Transverse colon (tissue), 4 donors: ENCODE measurements around the gene RAB3D. TPM values are rescaled to one million over a fixed set of nuclear protein-coding genes. Genes with fewer than 3 reads are reported as not detected.

ENCODE experiments used
- DNase-seq: peaks from one replicate; pipeline ENCODE4 v3.0.0-alpha.2; 2019
- H3K27ac ChIP-seq, 4 donors: fragments of 200-600 bp; sonication (generic); 2 replicates each; pipeline ENCODE4 v1.5.1; 2016 to 2018; ENCODE audit warnings: inconsistent platforms in 4 of 4
- H3K27me3 ChIP-seq: fragments of 200-600 bp; sonication (generic); 2 replicates; pipeline ENCODE4 v1.5.1; 2017; ENCODE audit warnings: inconsistent platforms
- H3K36me3 ChIP-seq, 4 donors: fragments of 200-600 bp; sonication (generic); 2 replicates each; pipeline ENCODE4 v1.5.1; 2017 to 2019; ENCODE audit warnings: inconsistent platforms in 4 of 4
- H3K4me1 ChIP-seq, 4 donors: fragments of 200-600 bp; sonication (generic); 2 replicates each; pipeline ENCODE4 v1.5.1; 2017 to 2020; ENCODE audit warnings: inconsistent platforms in 4 of 4
- H3K4me3 ChIP-seq, 4 donors: fragments of 200-600 bp; sonication (generic); 1 replicate in 1 of 4; 2 replicates in 3 of 4; pipeline versions ENCODE4 v1.5.1 to v1.6.1; 2017 to 2019; ENCODE audit warnings: inconsistent platforms in 4 of 4
- H3K9me3 ChIP-seq, 2 donors: fragments of 200-600 bp; sonication (generic); 2 replicates each; pipeline ENCODE4 v1.5.1; 2017 to 2019; ENCODE audit warnings: inconsistent platforms in 2 of 2
- EP300 ChIP-seq: sonication (generic); formaldehyde crosslinking; IDR thresholded peaks from one replicate; pipeline ENCODE4 v1.6.1; 2017; ENCODE audit warnings: antibody characterized with exemption, low read depth
- POLR2A ChIP-seq: fragments of 450-650 bp; IDR thresholded peaks from one replicate; pipeline ENCODE4 v1.6.1; 2016; ENCODE audit warnings: antibody characterized with exemption, mild to moderate bottlenecking, moderate library complexity
- POLR2AphosphoS5 ChIP-seq, 3 donors: sonication (generic); formaldehyde crosslinking; IDR thresholded peaks; one replicate each; pipeline ENCODE4 v1.6.1; 2016; ENCODE audit warnings: antibody characterized with exemption in 3 of 3
- WGBS, 2 donors: methylation state at CpG; one replicate each; pipeline ENCODE4 v1.1.5; 2018; ENCODE audit warnings: low coverage in 1 of 2; 5-methylcytosine and 5-hydroxymethylcytosine counted together
- in situ Hi-C, 4 donors: fragments of 200-750 bp; cut with MboI; loops; one replicate each; pipeline versions ENCODE4 v1.15.0 to v1.15.1; 2017; ENCODE audit warnings: low sequenced_read_pairs in 3 of 4, low pct_ligation_motif_present in 1 of 4, low pct_unique_long_range_greater_than_20kb in 1 of 4
- intact Hi-C: fragments of 100-400 bp; cut with DNase I; formaldehyde crosslinking; loops from one replicate; pipeline ENCODE4 v1.15.1; 2023; ENCODE audit warnings: low total_unique reads
- total RNA-seq, 4 donors: library from RNA; depleted of rRNA; stranded (reverse); fragments of >200 nt; gene quantifications; one replicate each; pipeline ENCODE4 v1.1.0, GENCODE V29; 2016
- TF ChIP-seq, protein P1 (sequence below), 5 experiments: fragments of 200-600 bp in 3 of 5; fragments of 450-650 bp in 2 of 5; sonication (generic) in 3 of 5; IDR thresholded peaks; 1 replicate in 2 of 5; 2 replicates in 3 of 5; pipeline ENCODE4 v1.5.1; 2016 to 2017; ENCODE audit warnings: antibody characterized with exemption in 5 of 5, inconsistent platforms in 3 of 5, mild to moderate bottlenecking in 2 of 5, moderate library complexity in 1 of 5

Gene RAB3D, protein sequence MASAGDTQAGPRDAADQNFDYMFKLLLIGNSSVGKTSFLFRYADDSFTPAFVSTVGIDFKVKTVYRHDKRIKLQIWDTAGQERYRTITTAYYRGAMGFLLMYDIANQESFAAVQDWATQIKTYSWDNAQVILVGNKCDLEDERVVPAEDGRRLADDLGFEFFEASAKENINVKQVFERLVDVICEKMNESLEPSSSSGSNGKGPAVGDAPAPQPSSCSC
- 10 to 100 TPM; 16.5 to 41.1 (median 18.6) TPM for total RNA-seq

DNA sequence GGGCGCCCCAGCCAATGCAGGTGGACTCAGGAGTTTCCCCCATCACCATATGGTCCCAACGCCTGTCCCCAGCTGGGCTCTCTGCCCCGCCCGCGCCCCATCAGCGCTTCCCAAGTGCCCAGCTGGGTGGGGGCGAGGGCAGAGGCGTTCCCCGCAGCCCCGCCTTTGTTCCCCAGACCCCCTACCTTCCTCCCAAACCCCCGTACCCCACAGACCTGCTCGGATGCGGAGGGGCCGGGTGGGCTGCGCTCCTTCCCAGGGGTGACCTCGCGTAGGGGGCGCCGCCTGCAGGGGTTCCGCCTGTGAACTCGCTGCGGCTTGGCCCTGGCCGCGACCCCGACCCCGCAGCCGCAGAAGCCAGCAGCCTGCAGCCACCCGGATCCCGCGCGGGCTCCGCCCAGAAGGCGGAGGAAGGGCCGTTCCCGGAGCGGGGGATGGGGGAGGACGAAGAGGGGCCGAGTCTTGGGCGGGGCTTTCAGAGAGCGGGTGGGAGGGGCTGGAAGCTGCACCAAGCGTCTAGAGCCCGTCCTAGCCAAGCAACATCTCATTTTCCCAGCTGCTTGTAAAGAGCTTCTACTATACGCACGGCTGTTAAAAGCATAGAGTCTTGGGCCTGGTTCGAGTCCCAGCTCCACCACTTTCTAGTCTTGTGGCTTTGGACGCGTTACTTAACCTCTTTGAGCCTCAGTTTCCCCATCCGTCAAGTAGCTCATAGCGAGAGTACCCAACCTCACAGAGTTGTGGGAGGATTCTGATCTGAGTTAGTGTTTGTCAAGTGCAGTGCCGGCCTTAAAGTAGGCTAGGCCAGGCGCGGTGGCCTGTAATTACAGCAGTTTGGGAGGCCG is at the start of gene RAB3D:
Gene RAB3D (minus strand): TSS at position 404 of the 845 bp plus-strand sequence. CDS start 2,258 bp downstream, outside the sequence.
- WGBS, 2 donors: 8% methylated on average over 21 of the region's 53 CpGs; no CpG with 5 or more reads in 1 of the 2 donors
- in situ Hi-C loops: no loop called here
- peak within 1 kb of the TSS; percentile 79 to 93 (median 90) for H3K27ac ChIP-seq

DNA sequence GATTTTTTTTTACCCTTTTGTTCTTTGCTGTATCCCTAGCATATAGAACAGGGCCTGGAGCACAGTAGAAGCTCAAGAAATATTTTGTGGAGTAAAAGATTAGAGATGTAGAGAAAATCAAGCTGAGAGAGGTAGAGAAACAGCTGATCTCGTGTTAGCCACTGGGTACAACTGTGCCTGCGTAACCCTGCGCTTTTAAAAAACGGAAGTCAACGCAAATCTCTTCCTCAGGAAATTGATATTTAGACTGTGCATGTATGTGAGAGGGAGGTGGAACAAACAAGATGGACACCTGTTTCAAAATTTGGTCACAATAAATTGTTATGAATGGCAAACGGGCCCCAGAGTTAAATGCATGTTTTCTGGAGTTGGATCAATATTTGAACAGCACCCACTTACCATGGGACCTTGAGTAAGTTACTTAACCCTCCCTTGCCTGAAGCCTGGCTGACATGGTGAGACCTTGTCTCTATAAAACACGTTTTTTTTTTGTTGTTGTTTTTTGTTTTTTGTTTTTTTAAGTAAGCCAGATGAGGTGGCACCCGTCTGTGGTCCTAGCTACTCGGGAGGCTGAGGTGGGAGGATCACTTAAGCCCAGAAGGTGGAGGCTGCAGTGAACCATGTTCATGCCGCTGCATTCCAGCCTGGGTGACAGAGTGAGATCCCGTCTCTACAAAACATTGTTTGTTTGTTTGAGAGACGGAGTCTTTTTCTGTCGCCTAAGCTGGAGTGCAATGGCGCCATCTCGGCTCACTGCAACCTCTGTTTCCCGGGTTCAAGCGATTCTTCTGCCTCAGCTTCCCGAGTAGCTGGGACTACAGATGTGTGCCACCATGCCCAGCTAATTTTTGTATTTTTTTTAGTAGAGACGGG is 47.9 kb upstream of the RAB3D start:
- WGBS, 2 donors: 82 to 85% methylated on average over 17 to 19 of the region's 19 CpGs
- peaks cover 8 to 20% (median 17%) of the 10 kb centered on the region in 4 donors for H3K4me1 ChIP-seq
- no peak overlapping the region for H3K27ac ChIP-seq
- H3K27me3 ChIP-seq: peaks cover 17% of the 10 kb centered on the region
- in situ Hi-C loops (loop anchor here in 1 of 4 donors (25.0 kb wide), 1 partner anchor 100 kb away; the partner anchor contains the start of gene ELAVL3), intact Hi-C loops (no loop called here)
- H3K36me3 ChIP-seq: no peaks in the 10 kb centered on the region
- DNase-seq: no peak
- H3K4me3 ChIP-seq: no peak overlapping the region
- no peaks in the 10 kb centered on the region for H3K9me3 ChIP-seq
- no peak for TF ChIP-seq EP300

More for the DNA sequence above, at the start of gene RAB3D:
- intact Hi-C loops: no loop called here
- peak within 1 kb of the TSS; percentile 70 to 88 (median 82) for H3K4me3 ChIP-seq
- no peaks in the 10 kb centered on the region for H3K9me3 ChIP-seq
- peaks cover 0 to 11% (median 2%) of the 10 kb centered on the region in 4 donors for H3K36me3 ChIP-seq
- TF ChIP-seq EP300: no peak
- TF ChIP-seq, protein P1, sequence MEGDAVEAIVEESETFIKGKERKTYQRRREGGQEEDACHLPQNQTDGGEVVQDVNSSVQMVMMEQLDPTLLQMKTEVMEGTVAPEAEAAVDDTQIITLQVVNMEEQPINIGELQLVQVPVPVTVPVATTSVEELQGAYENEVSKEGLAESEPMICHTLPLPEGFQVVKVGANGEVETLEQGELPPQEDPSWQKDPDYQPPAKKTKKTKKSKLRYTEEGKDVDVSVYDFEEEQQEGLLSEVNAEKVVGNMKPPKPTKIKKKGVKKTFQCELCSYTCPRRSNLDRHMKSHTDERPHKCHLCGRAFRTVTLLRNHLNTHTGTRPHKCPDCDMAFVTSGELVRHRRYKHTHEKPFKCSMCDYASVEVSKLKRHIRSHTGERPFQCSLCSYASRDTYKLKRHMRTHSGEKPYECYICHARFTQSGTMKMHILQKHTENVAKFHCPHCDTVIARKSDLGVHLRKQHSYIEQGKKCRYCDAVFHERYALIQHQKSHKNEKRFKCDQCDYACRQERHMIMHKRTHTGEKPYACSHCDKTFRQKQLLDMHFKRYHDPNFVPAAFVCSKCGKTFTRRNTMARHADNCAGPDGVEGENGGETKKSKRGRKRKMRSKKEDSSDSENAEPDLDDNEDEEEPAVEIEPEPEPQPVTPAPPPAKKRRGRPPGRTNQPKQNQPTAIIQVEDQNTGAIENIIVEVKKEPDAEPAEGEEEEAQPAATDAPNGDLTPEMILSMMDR (IDR thresholded peaks at IDR 0.05): no peak
- TF ChIP-seq POLR2A: peak; percentile 65
- TF ChIP-seq POLR2AphosphoS5 (IDR thresholded peaks at IDR 0.05): peak; percentile 75 to 89 (median 88)
- peak; percentile 96 for DNase-seq
- peaks cover 14 to 34% (median 32%) of the 10 kb centered on the region in 4 donors for H3K4me1 ChIP-seq
- no peaks in the 10 kb centered on the region for H3K27me3 ChIP-seq

DNA sequence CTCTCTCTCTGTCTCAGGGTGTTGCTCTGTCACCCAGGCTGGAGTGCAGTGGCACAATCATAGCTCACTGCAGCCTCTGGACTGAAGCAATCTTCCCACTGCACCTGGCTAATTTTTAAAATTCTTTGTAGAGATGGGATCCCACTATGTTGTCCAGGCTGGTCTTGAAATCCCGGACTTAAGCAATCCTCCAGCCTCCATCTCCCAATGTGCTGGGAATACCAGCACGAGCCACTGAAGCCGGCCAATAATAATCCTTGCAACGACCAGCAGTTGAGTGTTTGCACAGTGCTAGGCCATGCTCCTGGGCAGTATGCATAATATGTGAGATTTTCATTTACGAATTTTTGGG is 45.3 kb upstream of the RAB3D start:
- no peaks in the 10 kb centered on the region for H3K36me3 ChIP-seq
- WGBS, 2 donors: 74 to 88% methylated on average over 2 to 5 of the region's 5 CpGs
- in situ Hi-C loops: loop anchor here in 1 of 4 donors (25.0 kb wide), 1 partner anchor 103 kb away; the partner anchor contains the start of gene ELAVL3
- peaks cover 18% of the 10 kb centered on the region for H3K27me3 ChIP-seq
- DNase-seq: no peak
- TF ChIP-seq EP300 (no peak), POLR2AphosphoS5 (IDR thresholded peaks at IDR 0.05) (no peak), POLR2A (no peak)
- TF ChIP-seq, protein P1 (IDR thresholded peaks at IDR 0.05): no peak
- no peak overlapping the region for H3K4me3 ChIP-seq
- no peaks in the 10 kb centered on the region for H3K9me3 ChIP-seq
- intact Hi-C loops: no loop called here
- H3K4me1 ChIP-seq: peaks cover 19 to 39% (median 35%) of the 10 kb centered on the region in 4 donors
- H3K27ac ChIP-seq: no peak overlapping the region

DNA sequence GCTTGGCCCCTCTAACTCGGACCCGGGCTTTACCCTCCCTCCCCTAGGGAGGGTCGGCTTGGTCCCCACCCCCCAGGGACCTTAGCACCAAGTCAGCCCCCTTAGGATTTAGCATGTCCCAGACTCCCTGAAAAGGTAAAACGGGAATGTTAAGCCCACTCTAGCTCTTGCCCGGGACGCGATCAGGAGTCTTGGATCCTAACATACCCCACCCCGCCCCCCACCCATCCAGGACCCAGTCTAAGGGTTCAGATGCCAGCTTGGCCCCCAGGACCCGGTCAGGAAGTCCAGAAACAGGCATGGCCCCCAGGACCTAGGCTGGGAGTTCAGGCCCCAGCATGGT is 44.2 kb upstream of the RAB3D start:
- no peak for DNase-seq
- in situ Hi-C loops: loop anchor here in 1 of 4 donors (25.0 kb wide), 1 partner anchor 104 kb away; the partner anchor contains the start of gene ELAVL3
- peak overlapping the region in 1 of 4 donors; percentile 57 for H3K27ac ChIP-seq
- TF ChIP-seq, protein P1 (IDR thresholded peaks at IDR 0.05): no peak
- no peak for TF ChIP-seq POLR2AphosphoS5 (IDR thresholded peaks at IDR 0.05)
- TF ChIP-seq POLR2A: no peak
- TF ChIP-seq EP300: no peak
- 2% methylated on average over 9 of the region's 9 CpGs; no CpG with 5 or more reads in 1 of the 2 donors for WGBS, 2 donors
- no peaks in the 10 kb centered on the region for H3K36me3 ChIP-seq
- H3K4me1 ChIP-seq: peaks cover 19 to 39% (median 35%) of the 10 kb centered on the region in 4 donors
- intact Hi-C loops: no loop called here
- peak overlapping the region in 3 of 4 donors; percentile 12 to 45 (median 34) for H3K4me3 ChIP-seq
- peaks cover 18% of the 10 kb centered on the region for H3K27me3 ChIP-seq
- H3K9me3 ChIP-seq: no peaks in the 10 kb centered on the region
